RPMI8226 (cell line): ENCODE results near the gene CDC42SE2.
A peak's percentile ranks its signal among the peaks of the same experiment; 100 is the strongest.

ENCODE experiments used
- DNase-seq: peaks from one replicate; pipeline ENCODE4 v3.0.0-alpha.2; 2015

The CDC42SE2 gene

GRCh38 chr5:131263648-131264450, at the start of gene CDC42SE2:
TSS of gene CDC42SE2 (plus strand) at chr5:131264053. CDS start at chr5:131359494, 95,441 bp downstream.
- peak; percentile 95 for DNase-seq

DNA sequence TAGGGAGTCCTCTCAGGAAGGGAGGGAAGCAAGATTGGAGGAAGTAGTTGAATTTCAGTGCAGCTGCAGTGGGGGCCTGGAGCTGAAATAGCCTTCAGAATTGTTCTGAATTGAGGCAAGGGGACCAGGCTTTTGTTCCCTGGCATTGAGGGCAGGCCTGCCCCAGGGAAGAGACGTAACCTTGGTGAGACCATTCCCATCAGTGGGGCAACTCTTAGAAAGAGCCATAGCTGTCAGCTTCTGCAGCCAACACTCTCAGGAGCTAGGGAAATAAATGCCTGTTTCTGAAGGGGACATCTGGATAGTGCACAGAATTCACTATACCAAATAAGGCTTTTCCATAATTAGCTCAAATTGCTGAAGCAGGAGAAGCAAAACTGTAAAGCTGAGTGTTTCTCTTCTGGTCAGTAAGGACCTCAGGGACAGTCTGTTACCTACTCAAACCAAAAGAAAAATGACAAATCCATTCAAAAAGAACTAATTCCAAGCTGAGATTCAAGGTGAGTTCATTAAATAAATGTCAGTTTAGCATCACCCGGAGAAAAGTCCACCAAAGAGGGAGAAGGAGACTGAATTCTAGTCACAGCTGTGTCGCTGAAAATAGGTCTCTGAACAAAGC, 49.1 kb upstream of the CDC42SE2 start:
- no peak for DNase-seq

GRCh38 chr5:131217791-131218190, 46.1 kb upstream of the CDC42SE2 start:
- no peak for DNase-seq

DNA sequence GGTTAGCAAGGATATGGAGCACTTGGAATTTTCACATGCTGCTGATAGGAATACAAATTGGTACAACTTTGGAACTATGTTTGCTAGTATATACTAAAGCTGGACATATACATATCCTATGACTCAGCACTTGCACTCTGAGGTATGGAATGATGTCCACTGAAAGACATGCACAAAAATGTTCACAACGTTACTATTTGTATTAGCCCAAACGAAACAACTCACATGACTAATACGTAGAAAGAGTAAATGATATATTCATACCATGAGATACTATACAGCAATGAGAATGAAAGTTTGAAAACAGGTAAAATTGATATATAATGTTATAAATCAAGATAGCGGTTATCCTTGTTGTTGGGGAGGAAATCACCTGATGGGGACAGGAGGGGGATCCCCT, 45.5 kb upstream of the CDC42SE2 start:
- DNase-seq: no peak

DNA sequence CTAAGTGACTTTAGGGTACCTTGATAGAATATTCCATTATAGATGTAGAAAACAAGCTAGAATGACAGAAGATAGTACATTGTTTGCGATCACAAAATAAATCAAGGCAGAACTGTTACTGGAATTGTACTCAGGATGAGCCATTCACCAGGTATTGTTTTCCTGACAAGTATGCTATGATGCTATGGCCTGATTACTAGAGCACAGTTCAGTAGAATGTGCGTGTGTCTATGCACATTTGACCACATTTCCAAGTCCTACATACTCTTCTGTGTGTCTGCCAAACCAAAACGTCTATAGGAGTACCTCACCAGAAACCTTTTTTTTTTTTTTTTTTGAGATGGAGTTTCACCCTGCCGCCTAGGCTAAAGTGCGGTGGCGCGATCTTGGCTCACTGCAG, 43.3 kb upstream of the CDC42SE2 start:
- DNase-seq: no peak

- no peak for DNase-seq
Measured at GRCh38 chr5:131221008-131221703, 42.7 kb upstream of the CDC42SE2 start.

DNA sequence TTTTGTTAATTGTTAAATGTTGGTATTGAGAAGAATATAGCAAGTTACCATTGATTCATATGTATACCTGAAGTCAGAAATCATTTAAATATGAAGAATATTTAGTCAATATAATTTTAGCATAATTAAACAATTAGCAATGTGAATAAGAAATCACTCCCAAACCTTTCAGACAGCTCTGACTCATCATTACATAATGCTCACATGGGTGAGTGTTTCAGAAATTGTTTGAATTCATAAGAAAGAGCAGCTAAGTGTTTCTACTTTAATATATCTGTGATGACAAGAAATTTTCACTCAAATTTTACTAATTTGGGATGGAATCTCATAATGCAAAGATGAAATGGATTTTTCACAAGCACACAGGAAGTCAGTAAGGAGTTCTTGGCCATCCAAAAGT, 42.0 kb upstream of the CDC42SE2 start:
- no peak for DNase-seq

DNA sequence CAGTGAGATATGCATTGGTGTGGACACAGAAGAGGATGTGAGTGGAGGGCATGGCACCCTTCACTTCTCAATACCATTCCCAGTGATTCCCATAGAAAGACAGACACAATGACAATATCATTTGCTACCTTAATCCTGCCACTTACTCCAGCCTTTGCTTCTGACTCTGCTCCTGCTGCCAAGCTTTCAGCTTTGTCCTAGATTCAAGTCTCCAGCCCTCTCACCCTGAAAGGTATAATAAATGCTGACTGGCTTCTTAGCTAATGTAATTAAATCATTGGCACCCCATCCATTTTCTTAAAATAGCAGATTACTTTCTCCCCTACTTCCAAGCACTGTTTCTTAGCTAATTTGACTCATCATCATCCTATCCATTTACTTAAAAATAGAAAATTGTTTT, 41.1 kb upstream of the CDC42SE2 start:
- DNase-seq: no peak

DNA sequence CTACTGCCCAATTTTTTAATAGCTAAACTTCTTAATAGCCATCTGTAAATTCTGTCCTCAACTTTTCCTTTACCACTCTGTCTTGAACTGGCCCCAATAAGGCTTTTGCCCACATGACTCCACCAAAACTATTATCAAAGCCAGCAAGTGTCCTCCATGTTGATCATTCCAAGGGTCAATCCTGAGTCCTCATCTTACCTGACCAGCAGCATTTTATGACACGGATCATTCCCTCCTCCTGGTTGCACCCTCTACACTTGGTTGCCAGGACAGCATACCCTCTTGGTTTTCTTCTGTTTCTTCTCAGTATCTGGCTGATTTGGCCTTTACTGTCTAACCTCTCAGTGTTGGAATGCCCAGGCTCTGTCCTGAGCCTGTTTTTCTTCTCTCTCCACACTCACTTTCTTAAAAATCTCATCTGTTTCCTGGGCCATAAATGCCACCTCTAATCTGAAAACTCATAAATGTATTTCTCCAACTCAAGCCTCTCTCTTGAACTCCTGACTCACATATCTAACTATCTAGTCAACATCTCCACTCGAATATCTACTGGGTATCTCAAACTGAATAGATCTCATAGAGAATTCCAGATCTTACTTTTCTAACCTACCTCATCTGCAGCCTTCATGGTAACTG, 40.0 kb upstream of the CDC42SE2 start:
- no peak for DNase-seq

DNA sequence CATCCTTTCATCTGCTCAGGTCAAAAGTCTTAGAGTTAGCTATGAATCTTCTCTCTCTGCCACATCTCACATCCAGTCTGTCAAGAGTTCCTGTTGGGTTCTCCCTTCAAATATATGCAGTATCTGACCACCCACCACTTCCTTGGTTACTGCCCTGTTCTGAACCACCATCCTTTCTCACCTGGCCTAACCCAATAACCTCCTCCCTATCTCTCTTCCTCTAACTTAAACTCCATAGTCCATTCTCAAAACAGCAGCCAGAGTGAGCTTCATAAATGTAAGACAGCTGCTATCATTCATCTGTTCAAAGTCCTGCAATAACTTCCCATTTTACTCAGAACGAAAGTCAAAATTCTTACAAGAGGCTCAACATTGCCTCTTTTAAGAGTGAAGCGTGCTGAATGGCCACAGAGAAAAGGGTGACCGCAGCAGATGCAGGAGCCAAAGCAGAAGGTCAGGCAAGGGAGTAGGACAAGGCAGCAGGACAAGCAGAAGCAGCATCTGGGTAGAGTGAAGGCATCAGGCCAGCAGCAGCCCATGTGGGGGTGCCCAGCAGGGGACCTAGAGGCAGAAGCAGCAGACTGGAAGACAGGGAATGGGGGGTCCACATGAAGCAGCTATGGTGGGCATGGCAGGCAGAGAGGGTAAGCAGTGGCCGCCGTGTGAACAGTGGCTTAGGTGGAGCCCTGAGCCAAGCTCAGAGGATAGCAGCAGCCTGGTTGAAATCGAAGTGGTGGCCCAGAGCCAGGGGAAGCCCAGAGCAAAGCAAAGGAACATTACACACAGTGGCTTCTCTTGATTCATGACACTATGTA, 39.3 kb upstream of the CDC42SE2 start:
- DNase-seq: no peak

GRCh38 chr5:131225282-131225974, 38.4 kb upstream of the CDC42SE2 start:
- DNase-seq: no peak

GRCh38 chr5:131226899-131227298, 37.0 kb upstream of the CDC42SE2 start:
- no peak for DNase-seq

- no peak for DNase-seq
Measured at GRCh38 chr5:131228646-131229045, 35.2 kb upstream of the CDC42SE2 start.

GRCh38 chr5:131229623-131230022, 34.2 kb upstream of the CDC42SE2 start:
- no peak for DNase-seq

GRCh38 chr5:131230406-131230805, 33.4 kb upstream of the CDC42SE2 start:
- peak; percentile 44 for DNase-seq

GRCh38 chr5:131239686-131240085, 24.2 kb upstream of the CDC42SE2 start:
- no peak for DNase-seq

DNA sequence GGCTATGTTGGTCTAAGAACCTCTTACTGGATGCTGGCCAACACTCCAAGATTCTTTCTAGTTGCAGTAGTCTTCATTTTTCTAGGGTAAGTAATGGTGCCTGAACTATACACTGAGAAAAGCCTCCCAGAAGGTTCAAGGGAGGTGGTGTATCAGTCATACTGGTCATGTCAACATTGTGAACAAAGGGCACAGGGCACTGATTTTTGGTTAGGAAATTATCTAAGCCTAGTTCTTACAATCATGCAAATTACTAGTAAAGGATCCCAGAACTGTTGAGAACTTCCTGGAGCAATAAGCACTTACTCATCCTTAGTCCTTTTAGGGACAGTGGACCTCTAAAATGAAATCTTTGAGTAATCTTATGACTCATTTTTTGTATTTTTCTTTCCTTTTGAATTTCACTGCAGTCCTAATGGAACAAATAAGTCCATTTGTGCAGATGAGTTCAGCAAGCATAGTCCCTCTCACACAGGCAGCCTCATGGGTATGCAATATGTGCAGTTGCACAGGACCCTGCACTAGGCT, 21.1 kb upstream of the CDC42SE2 start:
- DNase-seq: no peak

DNA sequence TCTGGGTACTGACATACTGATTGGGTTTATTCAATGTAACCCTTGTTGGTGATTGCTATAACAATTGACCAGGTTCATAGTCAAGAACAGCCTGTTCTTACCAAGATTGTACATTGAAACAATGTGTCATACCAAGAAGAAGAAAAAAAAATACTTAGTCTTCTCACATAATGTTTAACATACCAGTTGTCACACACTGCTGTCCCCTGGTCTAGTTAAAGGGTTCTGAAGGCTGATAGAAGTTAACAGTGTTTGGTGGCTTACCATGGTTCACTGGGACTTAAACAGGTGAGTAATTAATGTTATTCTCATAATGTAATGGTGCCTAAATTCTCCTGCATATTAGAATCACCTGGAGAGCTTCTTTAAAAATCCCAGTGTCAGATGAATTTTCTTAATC, 18.5 kb upstream of the CDC42SE2 start:
- DNase-seq: no peak

DNA sequence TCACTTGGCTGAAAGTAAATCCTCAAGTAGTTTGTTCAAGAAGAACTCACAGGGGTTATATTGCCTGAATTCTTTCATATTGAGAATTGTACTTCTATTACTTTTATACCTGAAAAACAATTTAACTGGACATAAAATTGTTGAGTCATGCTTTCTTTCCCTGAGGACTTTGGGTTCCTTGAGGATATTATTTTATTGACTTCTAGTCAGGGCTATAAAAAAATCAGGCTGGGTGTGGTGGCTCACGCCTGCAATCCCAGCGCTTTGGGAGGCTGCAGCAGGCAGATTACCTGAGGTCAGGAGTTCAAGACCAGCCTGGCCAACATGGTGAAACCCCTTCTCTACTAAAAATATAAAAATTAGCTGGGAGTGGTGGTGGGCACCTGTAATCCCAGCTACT, 17.9 kb upstream of the CDC42SE2 start:
- DNase-seq: no peak

DNA sequence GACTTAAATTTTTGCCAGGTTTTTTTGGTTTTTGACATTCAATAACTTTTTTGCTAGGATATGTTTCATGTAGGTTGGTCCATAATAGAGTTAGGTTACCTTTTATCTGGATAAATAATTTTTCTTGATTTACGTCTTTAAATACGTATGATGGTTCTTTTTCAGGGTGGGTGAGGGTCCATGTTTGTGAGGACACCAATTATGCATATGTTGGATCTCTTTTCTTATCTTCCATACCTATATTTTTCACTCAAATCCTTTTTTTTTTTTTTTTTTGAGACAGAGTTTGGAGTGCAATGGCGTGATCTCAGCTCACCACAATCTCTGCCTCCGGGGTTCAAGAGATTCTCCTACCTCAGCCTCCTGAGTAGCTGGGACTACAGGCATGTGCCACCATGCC, 17.3 kb upstream of the CDC42SE2 start:
- DNase-seq: no peak

DNA sequence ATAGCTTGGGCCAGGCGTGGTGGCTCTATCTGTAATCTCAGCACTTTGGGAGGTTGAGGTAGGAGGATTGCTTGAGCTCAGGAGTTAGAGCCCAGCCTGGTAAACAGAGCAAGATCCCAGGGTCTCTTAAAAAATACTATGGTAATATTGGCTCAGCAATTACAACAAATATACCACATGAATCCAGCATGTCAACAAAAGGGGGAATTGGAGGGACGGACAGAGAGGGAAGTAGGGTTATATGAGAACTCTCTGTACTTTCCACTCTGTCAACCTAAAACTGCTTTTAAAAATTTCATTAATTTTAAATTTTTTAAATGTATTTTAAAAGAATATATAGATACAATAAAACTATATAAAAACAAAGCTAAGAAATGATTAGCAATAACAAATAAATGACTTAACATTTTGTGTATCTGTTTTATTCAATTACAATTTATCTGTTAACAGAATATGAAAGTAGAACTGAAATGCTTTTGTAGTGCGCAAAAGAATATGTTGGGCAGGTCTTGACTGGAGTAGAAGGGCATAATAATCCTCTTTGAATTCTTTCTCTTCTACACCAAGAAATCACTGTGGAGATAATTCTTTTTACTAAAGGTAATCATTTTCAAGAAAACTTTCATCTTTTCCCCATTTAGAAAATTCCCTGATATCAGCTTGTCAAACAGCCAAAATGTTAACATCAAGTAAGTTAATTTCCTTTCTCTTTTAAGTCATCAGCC, 12.9 kb upstream of the CDC42SE2 start:
- no peak for DNase-seq
